HG03342 (cell line): ENCODE results near the gene MYH11.
"Not testable (repeated sequence)": the region's sequence is repeated elsewhere in the genome, so short reads cannot be mapped to it uniquely, and the experiment has no call there.

ENCODE experiments used
- ATAC-seq: cut with Tn5 transposase; IDR thresholded peaks from one replicate; pipeline ENCODE4 v1.9.1; 2021; ENCODE audit warnings: mild to moderate bottlenecking, moderate library complexity; ENCODE audit not compliant: unreplicated experiment

The MYH11 gene

DNA sequence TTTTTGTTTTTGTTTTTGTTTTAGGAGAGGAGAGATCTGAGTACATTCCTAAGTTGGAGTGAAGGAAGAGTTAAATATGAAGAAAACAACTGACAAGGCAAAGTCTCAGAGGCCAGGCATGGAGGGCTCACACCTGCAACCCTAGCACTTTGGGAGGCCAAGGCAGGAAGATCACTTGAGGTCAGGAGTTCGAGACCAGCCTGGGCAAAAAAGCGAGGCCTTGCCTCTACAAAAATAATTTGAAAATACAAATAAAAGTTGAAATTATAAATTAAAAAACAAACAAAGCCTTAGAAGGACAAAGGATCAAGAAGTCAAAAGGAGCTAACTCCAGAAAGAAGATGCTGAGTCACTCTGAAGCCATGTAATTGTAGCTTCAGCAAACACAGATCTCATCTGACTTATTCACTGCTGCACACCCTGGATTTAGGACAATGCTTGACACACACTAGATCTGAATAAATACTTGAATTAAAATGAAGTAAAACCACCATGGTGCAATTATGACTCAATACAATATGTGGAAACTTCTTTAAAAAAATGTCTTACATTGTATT, 22.5 kb upstream of the MYH11 start:
- ATAC-seq: no peak

- ATAC-seq: no peak
These were observed 19.7 kb upstream of the MYH11 start for GRCh38 chr16:15876503-15876902.

DNA sequence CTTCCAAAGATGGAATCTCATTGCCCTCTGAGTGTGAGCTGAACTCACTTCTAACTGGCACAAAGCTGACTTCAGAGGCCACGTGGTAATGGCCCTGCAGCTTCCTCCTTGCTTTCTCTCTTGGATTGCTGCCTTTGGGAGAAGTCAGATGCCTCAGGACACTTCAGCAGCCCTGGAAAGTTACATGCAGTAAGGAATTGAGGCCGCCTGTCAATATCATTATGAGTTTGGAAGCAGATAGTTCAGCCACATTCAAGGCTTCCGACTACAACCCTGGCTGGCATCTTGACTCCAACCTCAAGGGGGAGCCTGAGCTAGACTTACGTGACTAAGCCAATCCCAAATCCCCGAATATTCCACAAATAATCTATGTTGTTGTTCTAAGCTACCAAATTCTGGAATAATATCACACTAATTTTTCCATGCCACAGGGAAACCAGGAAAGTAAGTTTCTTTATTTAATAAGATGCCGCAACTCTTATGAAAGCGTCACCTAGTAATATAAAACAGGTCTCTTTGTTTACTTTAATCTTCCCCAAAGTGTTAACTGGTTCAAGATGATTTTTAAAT, 18.0 kb upstream of the MYH11 start:
- no peak for ATAC-seq

- no peak for ATAC-seq
These were observed 16.9 kb upstream of the MYH11 start for GRCh38 chr16:15873737-15874136.

- ATAC-seq: no peak
These were observed 16.5 kb upstream of the MYH11 start for GRCh38 chr16:15873301-15873700.

DNA sequence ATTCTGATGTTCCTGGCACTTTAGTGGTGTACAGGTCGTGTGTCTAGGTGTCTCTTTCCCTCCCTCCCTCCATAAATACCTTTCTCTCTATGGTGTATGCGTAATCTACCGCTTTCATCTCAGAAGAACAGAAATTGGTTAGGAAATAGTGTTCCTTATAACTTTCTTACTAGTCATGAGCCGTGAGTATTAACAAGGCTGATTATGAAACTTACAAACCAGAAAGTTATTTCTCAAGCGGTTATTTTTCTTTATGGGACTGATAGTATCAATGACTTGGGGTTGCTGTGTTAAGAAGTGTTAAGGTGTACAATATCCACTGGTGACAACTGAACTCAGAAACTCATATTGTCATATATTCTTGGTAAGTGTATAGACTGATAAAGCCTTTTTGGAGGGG, 13.2 kb upstream of the MYH11 start:
- no peak for ATAC-seq

DNA sequence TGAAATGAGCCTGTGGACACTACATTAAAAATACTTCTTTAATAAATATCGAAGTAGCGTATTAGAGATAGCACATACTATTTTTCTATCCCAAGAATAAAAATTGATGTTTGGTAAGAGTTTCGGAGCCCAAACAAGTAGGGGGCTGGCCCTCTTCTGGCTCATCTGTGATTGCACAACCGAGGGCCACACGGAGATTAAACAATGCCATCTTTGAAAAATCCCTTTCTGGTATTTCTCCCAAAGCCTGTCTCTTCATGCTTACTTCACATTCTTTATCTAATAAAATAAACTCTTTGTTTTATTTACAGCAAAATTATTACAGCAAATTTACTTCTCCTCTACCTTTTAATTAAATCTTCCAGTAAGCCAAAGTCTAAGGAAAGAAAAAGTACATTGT, 9.6 kb upstream of the MYH11 start:
- no peak for ATAC-seq

DNA sequence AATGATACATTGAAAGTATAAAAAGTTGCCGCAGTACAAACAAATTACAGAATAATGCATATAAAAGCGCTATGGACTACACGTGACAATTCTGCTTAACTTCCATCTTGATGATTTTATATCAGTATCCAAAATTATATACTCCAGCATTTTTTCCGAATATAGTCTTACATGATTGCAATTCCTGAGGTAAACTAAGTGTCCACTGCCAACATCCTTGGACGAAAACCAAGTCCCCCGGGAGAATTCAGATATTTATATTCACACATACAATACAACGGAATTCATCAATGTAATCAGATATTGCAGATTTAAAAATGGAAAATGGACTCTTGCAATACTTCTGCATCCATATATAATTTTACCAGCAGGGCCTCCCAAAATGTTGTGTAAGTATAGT, 8.9 kb upstream of the MYH11 start:
- ATAC-seq: no peak

GRCh38 chr16:15864939-15865338, 8.1 kb upstream of the MYH11 start:
- ATAC-seq: no peak

GRCh38 chr16:15861996-15862395, 5.2 kb upstream of the MYH11 start:
- ATAC-seq: no peak

DNA sequence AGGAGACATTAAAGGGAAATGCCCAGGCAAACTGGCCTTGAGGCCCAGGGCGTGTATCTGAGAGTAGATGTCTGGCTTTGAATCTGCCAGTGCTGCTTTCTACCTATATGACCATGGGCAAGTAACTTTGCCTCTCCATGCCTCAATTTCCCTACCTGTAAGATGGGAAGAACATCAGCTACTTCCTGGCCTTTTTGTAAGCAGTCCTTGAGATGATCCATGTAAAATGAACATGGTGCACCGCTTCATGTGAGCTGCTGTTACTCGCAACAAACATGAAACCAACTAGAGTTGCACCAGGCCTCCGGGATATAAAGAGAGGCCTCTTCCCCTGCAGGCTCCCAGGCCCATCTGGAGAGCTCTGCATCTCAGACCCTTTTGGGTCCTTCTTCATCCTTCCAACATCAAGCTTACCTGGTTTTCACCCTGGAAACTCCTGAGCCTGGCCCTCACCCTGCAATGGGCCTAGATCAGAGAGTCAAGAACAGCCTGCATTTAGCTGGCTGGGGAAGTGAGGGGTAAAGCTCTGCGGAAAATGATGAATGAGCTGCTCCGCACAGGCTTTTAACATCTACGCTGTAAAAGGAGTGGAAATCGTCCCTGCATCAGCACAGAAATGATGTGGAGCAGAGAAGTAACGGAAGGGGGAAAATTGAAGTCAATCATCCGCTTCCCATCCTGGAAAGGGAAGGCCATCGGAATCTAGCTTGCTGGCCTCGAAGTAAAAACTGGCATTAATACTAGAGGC, 2.3 kb upstream of the MYH11 start:
- ATAC-seq: no peak

- no peak for ATAC-seq
These were observed 1.1 kb upstream of the MYH11 start for GRCh38 chr16:15857724-15858560.

GRCh38 chr16:15856182-15856581, 646 bp downstream of the MYH11 start:
- ATAC-seq: no peak

- peak; percentile 59 for ATAC-seq
These were observed 1.2 kb downstream of the MYH11 start for GRCh38 chr16:15855704-15856003.

- ATAC-seq: peak; percentile 24
These were observed 1.7 kb downstream of the MYH11 start for GRCh38 chr16:15854906-15855703.

DNA sequence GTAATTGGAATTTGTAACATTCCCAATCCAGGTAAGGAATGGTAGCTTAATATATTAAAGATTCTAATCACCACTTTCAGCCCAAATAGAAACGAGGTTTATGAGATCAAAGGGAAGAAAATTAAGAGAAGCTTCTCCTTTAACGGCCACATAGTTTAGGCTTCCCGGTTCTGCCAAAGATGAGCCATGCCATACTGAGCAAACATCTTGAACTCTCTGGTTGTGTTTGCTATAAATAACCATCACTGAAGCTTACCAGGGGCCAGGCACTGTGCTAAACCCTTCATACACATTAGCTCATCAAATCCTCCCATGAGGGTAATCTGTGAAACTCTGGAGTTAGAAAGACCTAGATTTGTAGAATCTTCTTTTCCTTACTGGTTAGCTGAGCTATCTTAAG, 2.8 kb downstream of the MYH11 start:
- ATAC-seq: no peak

- no peak for ATAC-seq
These were observed 3.8 kb downstream of the MYH11 start for GRCh38 chr16:15853021-15853420.

DNA sequence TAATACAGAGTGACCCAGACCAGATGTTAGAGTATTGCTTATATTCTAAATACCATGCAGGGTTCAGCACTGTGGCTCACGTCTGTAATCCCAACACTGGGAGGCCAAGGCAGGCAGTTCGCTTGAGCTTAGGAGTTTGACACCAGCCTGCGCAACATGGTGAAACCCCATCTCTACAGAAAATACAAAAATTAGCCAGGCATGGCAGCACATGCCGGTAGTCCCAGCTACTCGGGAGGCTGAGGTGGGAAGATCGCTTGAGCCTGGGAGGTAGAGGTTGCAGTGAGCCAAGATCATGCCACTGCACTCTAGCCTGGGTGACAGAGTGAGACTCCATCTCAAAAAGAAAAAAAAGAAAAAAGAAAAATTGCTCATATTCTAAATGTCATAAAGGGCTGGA, 6.3 kb downstream of the MYH11 start:
- not testable (repeated sequence) for ATAC-seq

- ATAC-seq: no peak
These were observed 7.4 kb downstream of the MYH11 start for GRCh38 chr16:15849209-15849981.

DNA sequence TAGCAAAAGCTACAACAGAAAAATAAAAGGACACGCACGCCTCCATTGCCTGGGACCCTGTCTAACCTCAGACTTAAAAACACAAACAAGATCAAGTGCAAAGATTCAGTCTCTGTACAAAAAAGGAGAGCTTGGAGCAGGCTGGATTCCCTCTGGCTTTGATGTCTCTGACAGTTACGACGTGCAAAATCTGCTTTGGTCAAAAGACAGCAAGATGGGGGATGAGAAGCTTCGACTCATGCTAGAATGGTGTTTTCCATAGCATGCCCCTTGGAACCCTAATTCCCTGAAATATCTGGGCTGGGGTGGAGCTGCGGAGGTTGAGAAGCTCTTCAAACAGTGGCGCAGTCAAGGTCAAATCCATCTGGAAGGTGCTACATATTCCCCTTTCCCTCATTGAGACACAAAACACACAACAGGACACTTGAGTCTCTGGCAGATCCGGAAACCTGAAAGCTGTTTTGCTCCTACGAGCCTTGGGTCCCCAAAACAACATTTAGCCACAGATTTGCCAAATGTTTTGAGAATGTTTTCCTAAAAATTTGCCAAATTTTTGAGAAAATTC, 9.1 kb downstream of the MYH11 start:
- no peak for ATAC-seq
